GM19455 (cell line): Measurements from ENCODE around the gene MRPS18B.
"Not testable (repeated sequence)": the region's sequence is repeated elsewhere in the genome, so short reads cannot be mapped to it uniquely, and the experiment has no call there.

ENCODE experiments used
- ATAC-seq: cut with Tn5 transposase; IDR thresholded peaks from one replicate; pipeline ENCODE4 v1.9.1; 2021; ENCODE audit not compliant: unreplicated experiment

Gene MRPS18B

DNA sequence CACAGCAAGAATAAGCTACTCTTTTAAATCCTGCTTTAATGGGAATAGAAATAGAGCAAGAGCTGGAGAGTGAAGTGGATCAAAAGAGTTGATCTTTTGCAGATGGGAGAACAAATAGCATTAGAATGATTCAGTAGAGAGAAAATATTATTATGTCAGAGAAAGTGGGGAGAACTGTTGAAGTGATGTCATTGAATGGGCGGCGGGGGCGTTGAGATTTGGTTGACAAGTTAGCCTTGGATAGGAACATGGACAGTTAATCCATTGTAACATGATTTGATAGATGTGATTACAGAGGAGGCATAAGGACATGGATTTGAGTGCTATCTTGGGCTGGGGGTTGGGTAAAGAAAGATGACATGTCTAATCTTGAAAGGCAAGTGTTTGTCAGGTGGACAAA lies 18.2 kb downstream of the MRPS18B start:
- ATAC-seq, result no peak

GRCh38 chr6:30640481-30640880 lies 22.8 kb downstream of the MRPS18B start:
- no peak for ATAC-seq

DNA sequence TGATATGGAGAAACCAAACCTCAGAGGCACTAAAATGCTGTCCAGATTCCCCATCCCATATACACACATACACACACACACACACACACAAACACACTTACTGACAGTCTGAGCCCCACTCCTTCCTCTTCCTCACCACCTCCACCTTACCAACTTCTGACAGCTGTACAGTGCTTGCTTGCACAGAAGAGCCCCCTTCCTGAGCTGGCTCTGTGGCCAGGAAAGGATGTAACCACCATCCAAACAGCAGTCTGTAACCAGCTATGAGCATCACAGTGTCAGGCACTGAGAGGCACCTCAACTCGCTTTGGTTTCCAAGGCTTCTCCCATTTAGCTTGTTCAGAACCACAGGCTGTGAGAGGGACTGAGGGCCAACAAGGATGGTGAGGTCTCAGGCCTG lies 23.4 kb downstream of the MRPS18B start:
- no peak for ATAC-seq

DNA sequence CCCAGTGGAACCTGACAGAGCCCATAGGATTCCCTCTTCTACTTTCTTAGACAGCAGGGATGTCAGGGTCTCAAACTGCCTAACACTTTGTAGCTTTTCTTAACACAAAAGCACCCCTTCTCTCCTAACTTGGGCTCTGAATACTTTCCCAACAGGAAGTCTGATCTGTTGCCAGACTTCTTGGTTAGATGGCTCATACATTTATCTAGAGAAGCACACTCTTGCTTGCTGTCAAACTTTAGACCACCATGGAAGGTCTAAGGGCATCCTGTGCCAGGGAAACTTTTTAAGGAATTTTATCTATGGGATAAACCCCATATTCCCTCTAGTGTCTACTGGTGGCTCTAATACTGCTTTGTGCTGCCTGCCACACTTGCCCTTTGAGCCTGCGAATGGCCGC lies 26.0 kb downstream of the MRPS18B start:
- no peak for ATAC-seq

GRCh38 chr6:30644769-30645168 lies 27.1 kb downstream of the MRPS18B start:
- ATAC-seq, result no peak

DNA sequence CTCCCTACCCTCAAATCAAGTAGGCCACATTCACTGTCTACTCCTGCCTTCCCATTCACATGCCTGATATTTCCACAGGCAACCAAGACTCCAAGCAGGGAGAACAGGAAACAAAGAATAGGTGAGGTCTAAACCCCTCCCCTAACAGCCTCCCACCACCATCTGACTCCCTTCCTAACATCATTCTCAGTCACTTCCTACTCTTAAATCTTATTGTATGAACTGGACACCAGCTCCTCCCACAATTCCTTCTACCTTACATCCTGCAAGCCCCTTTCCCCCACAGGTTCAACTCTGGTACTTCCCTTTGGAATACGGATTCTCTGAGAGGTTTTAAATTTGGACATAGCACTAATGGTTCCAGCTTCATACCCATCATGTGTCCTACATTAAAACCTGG lies 28.3 kb downstream of the MRPS18B start:
- ATAC-seq, result no peak

GRCh38 chr6:30646450-30647241 lies 29.0 kb downstream of the MRPS18B start, which contains the start of gene C6orf136:
Gene C6orf136 (plus strand): TSS chr6:30647133. CDS start chr6:30647232, 99 bp downstream.
- ATAC-seq, result peak; percentile 53

- ATAC-seq, result peak; percentile 72
Measured at GRCh38 chr6:30647242-30648116, 29.8 kb downstream of the MRPS18B start.

- ATAC-seq, result no peak
Measured at GRCh38 chr6:30651143-30651542, 33.5 kb downstream of the MRPS18B start.

DNA sequence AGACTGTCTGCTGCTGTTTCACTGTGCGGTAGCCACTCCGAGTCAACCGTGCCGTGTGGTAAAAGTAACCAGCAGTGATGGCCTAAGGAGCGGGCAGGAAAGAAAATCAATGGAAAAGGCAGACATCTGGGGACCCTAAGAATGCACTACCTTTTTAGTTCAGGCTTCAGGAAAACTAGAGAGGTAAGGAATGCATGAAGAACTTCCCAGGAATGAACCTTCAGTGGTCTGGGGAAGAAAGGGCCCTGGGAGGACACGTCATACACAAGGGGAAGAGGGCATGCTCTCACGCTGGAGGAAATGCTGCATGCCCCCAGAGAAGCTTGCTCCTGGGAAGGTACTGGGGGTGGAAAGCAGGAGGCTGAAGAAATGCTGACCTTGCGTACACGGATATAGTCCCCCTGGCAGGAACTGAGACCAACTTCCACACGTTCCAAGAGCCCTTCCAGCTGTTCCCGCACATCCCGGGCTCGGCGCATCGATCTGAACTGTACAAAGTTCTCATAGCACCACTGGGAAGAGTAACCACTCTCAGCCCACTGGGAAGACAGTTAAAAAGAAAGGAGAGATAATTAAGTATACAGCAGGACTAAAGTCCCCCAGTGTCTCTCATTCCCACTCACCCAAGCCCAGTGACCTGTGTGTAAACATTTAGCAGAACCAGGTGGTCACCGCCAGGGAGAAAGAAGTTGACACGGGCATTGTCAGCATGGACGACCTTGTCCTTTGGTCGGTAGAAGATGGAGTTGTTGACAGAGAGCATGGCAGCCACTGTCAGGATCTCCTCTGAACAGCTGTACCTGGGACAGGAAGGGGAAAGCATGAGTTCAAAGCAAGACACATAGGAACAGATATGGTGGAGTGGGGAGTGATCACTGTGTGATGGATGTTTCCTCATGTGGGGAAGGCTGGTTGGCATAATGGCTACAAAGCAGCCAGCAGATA lies 37.4 kb downstream of the MRPS18B start:
- ATAC-seq, result no peak

- no peak for ATAC-seq
Measured at GRCh38 chr6:30655743-30656094, 38.1 kb downstream of the MRPS18B start.

DNA sequence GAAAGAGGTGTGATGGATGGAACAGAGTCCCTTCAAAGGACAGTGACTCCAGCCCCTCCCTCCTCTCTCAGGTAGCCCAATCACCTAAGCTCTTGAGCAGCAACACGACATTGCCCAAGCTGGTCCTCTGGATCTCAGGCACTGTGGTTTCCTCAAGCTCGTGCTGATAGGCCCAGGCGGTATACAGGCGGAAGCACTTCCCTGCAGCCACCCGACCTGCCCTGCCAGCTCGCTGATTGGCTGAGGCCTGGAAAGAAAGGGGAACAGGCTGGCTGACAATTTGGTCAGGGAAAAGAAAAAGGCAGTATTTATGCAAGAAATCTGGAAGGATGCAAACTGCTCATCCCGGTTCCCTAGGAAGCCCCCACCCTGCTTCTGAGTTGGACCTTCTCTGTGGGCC lies 38.9 kb downstream of the MRPS18B start:
- ATAC-seq, result no peak

DNA sequence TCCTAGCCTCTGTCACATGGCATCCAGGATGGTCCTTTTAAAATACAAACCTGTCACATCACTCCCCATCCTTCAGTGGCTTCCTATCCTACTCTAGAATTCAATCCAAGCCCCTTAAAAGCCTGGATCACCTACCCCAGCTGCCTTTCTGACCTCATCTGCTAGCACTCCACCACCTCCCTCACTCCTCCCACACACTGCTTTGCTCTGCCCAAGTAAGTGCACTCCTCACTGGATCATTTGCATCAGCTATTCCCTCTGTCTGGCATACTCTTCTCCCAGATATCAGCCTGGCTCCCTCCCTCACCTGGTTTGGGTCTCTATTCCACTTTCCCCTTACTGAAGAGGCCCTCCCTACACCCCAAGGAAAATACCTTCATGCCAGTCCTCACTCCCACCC lies 39.8 kb downstream of the MRPS18B start:
- no peak for ATAC-seq

DNA sequence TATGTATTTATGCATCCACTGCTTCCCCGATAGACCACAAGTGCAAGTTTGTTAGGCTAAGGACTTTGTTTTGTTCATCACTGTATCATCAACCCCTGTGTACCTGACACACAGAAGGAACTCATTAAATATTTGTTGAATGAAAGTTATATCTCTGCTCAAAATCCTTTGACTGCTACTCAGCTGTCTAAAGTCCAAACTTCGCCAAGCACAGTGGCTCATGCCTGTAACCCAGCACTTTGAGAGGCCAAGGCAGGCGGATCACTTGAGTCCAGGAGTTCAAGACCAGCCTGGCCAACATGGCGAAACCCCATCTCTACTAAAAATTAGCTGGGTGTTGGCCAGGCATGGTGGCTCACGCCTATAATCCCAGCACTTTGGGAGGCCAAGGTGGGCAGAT lies 40.3 kb downstream of the MRPS18B start:
- ATAC-seq, result not testable (repeated sequence)

DNA sequence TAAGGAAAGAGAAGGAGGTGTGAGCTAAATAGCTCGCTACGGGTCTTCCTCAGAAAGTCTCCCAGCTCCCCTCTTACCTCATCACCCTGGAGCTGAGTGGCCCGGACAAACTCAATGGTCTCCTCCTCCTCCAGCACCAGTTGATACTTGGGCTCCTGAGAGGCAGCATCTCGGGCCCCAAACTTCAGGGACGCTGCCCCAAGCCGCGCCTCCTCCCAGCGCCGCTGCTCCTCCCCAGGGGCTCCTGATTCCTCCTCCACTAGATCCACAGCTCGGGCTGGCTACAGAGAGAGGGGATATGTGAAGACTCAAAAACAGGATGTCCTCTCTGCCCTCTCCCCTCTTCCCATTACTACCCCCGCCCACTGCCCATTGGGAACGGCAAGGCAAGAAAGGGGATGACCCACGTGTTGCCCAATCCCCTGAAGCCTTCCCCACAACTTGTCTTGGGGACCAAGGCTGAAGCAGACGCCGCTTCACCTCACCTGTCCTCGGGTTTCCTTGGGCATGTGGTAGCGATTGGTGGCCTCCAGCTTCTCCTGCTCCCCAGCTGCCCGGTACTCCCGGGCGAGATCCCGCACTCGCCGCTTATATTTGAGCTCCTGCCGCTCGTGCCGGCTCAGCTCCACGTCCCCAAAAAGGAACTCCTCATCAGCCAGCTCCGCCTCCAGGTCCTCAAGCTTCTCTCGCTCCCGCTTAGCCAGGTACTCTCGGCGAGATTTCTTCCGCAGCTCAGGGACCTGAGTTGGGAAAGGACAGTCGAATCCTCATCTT lies 47.5 kb downstream of the MRPS18B start:
- no peak for ATAC-seq

DNA sequence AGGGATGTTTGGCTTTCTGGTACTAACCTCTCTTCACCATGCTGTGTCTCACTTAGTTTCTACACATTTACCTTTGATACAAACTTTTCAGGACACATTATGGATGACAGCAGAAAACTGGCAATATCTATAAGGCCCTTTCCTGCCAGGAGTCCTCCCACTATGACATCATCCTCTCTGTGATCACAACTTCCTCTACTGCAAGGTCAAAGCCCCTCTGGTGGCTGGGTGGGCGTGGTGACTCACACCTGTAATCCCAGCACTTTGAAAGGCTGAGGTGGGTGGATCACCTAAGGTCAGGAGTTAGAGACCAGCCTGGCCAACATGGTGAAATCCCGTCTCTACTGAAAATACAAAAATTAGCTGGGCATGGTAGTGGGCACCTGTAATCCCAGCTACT lies 48.7 kb downstream of the MRPS18B start:
- not testable (repeated sequence) for ATAC-seq

DNA sequence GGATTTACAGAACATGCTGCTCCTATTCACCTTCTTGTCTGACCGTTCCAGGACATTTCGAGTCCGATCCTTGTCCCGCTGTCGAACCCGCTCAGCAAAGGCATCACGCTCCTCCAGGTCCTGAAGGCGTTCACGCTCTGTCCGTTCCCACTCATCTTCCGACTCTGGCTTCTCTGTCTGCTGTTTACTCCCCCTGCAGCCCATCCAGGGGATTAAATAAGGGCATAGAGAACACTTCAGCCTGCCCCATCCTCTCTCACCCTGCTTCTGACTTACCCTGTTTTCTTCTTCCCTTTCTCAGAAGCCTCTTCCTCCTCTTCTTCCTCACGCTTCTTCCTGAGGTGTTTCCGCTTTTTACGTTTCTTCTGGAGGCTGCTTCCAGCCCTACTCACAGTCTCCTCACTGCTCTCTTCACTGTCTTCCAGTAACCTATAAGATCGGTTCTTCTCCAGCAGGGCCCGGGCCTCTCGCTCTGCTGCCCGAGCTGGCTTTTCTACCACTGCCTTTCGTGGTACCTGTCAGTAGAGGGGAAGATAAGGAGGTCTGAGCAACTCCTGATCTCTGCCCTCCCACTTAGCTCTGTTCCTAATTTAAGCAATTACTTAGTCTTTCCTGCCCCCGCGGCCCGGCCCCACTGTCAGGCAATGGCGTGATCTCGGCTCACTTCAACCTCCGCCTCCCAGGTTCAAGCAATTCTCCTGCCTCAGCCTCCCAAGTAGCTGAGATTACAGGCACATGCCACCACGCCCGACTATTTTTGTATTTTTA lies 53.3 kb downstream of the MRPS18B start:
- no peak for ATAC-seq

- peak; percentile 68 for ATAC-seq
Measured at GRCh38 chr6:30672445-30673253, 55.0 kb downstream of the MRPS18B start, which contains the start of gene DHX16. Gene DHX16 (minus strand): TSS chr6:30673006. CDS start chr6:30672841, 165 bp downstream.
